ENCODE measurements around the gene DCTN4. TPM values are rescaled to one million over a fixed set of nuclear protein-coding genes. Genes with fewer than 3 reads are reported as not detected.
A peak's percentile ranks its signal among the peaks of the same experiment; 100 is the strongest.

Gene DCTN4
- total RNA-seq, 3 donors from 2014 or later (not counting 1 experiment from before 2014, with no cell fraction given), result 90.0 to 108 (median 92.0) TPM

GRCh38 chr5:150670948-150671310, 87.9 kb downstream of the DCTN4 start:
- no peak overlapping the region for H3K4me3 ChIP-seq (ENCODE audit: low read length)

DNA sequence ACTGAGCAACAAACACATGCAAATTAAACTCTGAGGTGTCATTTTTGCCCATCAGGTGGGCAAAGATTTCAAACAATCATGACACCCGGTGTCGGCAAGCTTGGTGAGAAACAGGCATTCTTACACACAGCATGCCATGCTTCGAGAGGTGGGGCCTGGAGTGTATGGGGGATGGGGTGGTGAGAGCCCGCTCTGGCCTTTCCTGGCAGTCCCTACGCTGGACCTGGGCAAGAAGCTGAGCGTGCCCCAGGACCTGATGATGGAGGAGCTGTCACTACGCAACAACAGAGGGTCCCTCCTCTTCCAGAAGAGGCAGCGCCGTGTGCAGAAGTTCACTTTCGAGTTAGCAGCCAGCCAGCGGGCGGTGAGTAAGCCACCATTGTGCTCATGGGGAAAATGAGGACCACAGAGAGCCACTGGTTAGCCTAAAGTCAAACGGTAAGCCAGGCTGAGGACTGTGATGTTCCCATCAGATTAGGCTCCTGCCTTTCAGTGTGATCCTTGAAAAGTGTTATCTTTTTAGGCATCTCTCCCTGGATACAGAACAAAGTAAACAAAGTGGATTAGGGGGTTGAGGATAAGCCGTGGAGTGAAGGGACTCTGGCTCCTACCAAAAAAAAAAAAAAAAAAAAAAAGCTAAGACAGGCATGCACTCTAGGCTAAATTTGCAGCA, 88.4 kb downstream of the DCTN4 start:
- H3K27ac ChIP-seq (ENCODE audit: low read length), result no peak overlapping the region
- no peak for ATAC-seq
- intact Hi-C loops (cut with micrococcal nuclease), result no loop called here
- no peaks in the 10 kb centered on the region for H3K9me3 ChIP-seq (ENCODE audit: control insufficient read depth, insufficient read depth, low read length)
- Mint-ChIP-seq H3K4me1 (no peaks in the 10 kb centered on the region), H3K36me3 (no peaks in the 10 kb centered on the region), H3K4me3 (peak overlapping the region; percentile 76), H3K27ac (no peak overlapping the region), H3K9me3 (no peaks in the 10 kb centered on the region), H3K27me3 (ENCODE audit: low read depth in 2 of 2) (peaks cover 8 to 16% of the 10 kb centered on the region in 2 donors)
- WGBS (ENCODE audit: insufficient coverage), result 94% methylated on average over 14 of the region's 14 CpGs
- no peak for DNase-seq
- peaks cover 18% of the 10 kb centered on the region for H3K4me1 ChIP-seq (ENCODE audit: control insufficient read depth, insufficient read depth, low read length)
- no peaks in the 10 kb centered on the region for H3K36me3 ChIP-seq (ENCODE audit: control insufficient read depth, insufficient read depth, low read length)
- TF ChIP-seq, protein P1, sequence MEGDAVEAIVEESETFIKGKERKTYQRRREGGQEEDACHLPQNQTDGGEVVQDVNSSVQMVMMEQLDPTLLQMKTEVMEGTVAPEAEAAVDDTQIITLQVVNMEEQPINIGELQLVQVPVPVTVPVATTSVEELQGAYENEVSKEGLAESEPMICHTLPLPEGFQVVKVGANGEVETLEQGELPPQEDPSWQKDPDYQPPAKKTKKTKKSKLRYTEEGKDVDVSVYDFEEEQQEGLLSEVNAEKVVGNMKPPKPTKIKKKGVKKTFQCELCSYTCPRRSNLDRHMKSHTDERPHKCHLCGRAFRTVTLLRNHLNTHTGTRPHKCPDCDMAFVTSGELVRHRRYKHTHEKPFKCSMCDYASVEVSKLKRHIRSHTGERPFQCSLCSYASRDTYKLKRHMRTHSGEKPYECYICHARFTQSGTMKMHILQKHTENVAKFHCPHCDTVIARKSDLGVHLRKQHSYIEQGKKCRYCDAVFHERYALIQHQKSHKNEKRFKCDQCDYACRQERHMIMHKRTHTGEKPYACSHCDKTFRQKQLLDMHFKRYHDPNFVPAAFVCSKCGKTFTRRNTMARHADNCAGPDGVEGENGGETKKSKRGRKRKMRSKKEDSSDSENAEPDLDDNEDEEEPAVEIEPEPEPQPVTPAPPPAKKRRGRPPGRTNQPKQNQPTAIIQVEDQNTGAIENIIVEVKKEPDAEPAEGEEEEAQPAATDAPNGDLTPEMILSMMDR (IDR thresholded peaks at IDR 0.05), result no peak
- peaks cover 12% of the 10 kb centered on the region for H3K27me3 ChIP-seq (ENCODE audit: control insufficient read depth, insufficient read depth, low read length)
- no peak overlapping the region for H3K4me3 ChIP-seq (ENCODE audit: low read length)

More at GRCh38 chr5:150670948-150671310, 87.9 kb downstream of the DCTN4 start:
- Mint-ChIP-seq H3K27ac (no peak overlapping the region), H3K4me3 (peak overlapping the region; percentile 76), H3K9me3 (no peaks in the 10 kb centered on the region), H3K36me3 (no peaks in the 10 kb centered on the region), H3K27me3 (ENCODE audit: low read depth in 2 of 2) (peaks cover 8 to 16% of the 10 kb centered on the region in 2 donors), H3K4me1 (no peaks in the 10 kb centered on the region)
- Histone ChIP-seq H3K4me1 (ENCODE audit: control insufficient read depth, insufficient read depth, low read length) (peaks cover 18% of the 10 kb centered on the region), H3K36me3 (ENCODE audit: control insufficient read depth, insufficient read depth, low read length) (no peaks in the 10 kb centered on the region), H3K27ac (ENCODE audit: low read length) (no peak overlapping the region), H3K27me3 (ENCODE audit: control insufficient read depth, insufficient read depth, low read length) (peaks cover 12% of the 10 kb centered on the region), H3K9me3 (ENCODE audit: control insufficient read depth, insufficient read depth, low read length) (no peaks in the 10 kb centered on the region)
- WGBS (ENCODE audit: insufficient coverage), result 20% methylated on average over 1 of the region's 2 CpGs
- DNase-seq, result no peak
- TF ChIP-seq, protein P1 (IDR thresholded peaks at IDR 0.05), result no peak
- intact Hi-C loops (cut with micrococcal nuclease), result no loop called here
- ATAC-seq, result no peak

GRCh38 chr5:150665044-150665443, 93.8 kb downstream of the DCTN4 start:
- no peak for DNase-seq
- ATAC-seq, result no peak
- Mint-ChIP-seq H3K9me3 (no peaks in the 10 kb centered on the region), H3K27ac (no peak overlapping the region), H3K36me3 (no peaks in the 10 kb centered on the region), H3K4me3 (no peak overlapping the region), H3K4me1 (no peaks in the 10 kb centered on the region), H3K27me3 (ENCODE audit: low read depth in 2 of 2) (peaks cover 4 to 9% of the 10 kb centered on the region in 2 donors)
- Histone ChIP-seq H3K27ac (ENCODE audit: low read length) (no peak overlapping the region), H3K4me1 (ENCODE audit: control insufficient read depth, insufficient read depth, low read length) (no peaks in the 10 kb centered on the region), H3K36me3 (ENCODE audit: control insufficient read depth, insufficient read depth, low read length) (no peaks in the 10 kb centered on the region), H3K27me3 (ENCODE audit: control insufficient read depth, insufficient read depth, low read length) (no peaks in the 10 kb centered on the region), H3K9me3 (ENCODE audit: control insufficient read depth, insufficient read depth, low read length) (no peaks in the 10 kb centered on the region), H3K4me3 (ENCODE audit: low read length) (no peak overlapping the region)
- WGBS (ENCODE audit: insufficient coverage), result 85% methylated on average over 11 of the region's 12 CpGs
- intact Hi-C loops (cut with micrococcal nuclease), result no loop called here
- TF ChIP-seq, protein P1 (IDR thresholded peaks at IDR 0.05), result no peak

- no peak for ATAC-seq
- no peaks in the 10 kb centered on the region for H3K9me3 ChIP-seq (ENCODE audit: control insufficient read depth, insufficient read depth, low read length)
- no peaks in the 10 kb centered on the region for H3K4me1 ChIP-seq (ENCODE audit: control insufficient read depth, insufficient read depth, low read length)
- Mint-ChIP-seq H3K27me3 (ENCODE audit: low read depth in 2 of 2) (peaks cover 0 to 6% of the 10 kb centered on the region in 2 donors), H3K36me3 (no peaks in the 10 kb centered on the region), H3K27ac (no peak overlapping the region), H3K4me1 (no peaks in the 10 kb centered on the region), H3K9me3 (no peaks in the 10 kb centered on the region), H3K4me3 (no peak overlapping the region)
- no peak overlapping the region for H3K4me3 ChIP-seq (ENCODE audit: low read length)
- intact Hi-C loops (cut with micrococcal nuclease), result no loop called here
- H3K27me3 ChIP-seq (ENCODE audit: control insufficient read depth, insufficient read depth, low read length), result no peaks in the 10 kb centered on the region
- WGBS (ENCODE audit: insufficient coverage), result 88% methylated on average over 3 of the region's 3 CpGs
- H3K36me3 ChIP-seq (ENCODE audit: control insufficient read depth, insufficient read depth, low read length), result no peaks in the 10 kb centered on the region
- no peak for DNase-seq
- TF ChIP-seq, protein P1 (IDR thresholded peaks at IDR 0.05), result no peak
- H3K27ac ChIP-seq (ENCODE audit: low read length), result no peak overlapping the region
Observed at GRCh38 chr5:150663936-150664335, 94.9 kb downstream of the DCTN4 start.

All from natural killer cell (primary cell).